T-helper 17 cell (primary cell): ENCODE measurements around the gene STAT4. TPM values are rescaled to one million over a fixed set of nuclear protein-coding genes. Genes with fewer than 3 reads are reported as not detected.

Experiments used
- ATAC-seq: fragments of 150-1000 bp; cut with Tn5 transposase; 2 replicates; pipeline ENCODE4 v1.10.0; 2021; ENCODE audit warnings: mild to moderate bottlenecking, moderate library complexity
- DNase-seq, 3 donors: peaks; one replicate each; pipeline versions ENCODE4 v3.0.0 to v3.0.0-alpha.2; 2020 to 2021
- H3K9me3 ChIP-seq: one replicate; pipeline ENCODE4 v1.7.0; 2013; ENCODE audit warnings: low read length, mild to moderate bottlenecking; ENCODE audit not compliant: control insufficient read depth, poor library complexity, severe bottlenecking
- H3K27ac Mint-ChIP-seq: one replicate; pipeline ENCODE4 v1.8.0; 2022; ENCODE audit warnings: mild to moderate bottlenecking, moderate library complexity, mixed read lengths
- H3K27me3 Mint-ChIP-seq: one replicate; pipeline ENCODE4 v1.8.0; 2022; ENCODE audit warnings: mixed read lengths
- H3K36me3 Mint-ChIP-seq: one replicate; pipeline ENCODE4 v1.8.0; 2022; ENCODE audit warnings: low read depth, mixed read lengths
- H3K4me1 Mint-ChIP-seq: one replicate; pipeline ENCODE4 v1.8.0; 2022; ENCODE audit warnings: mild to moderate bottlenecking, mixed read lengths
- H3K4me3 Mint-ChIP-seq: one replicate; pipeline ENCODE4 v1.8.0; 2022; ENCODE audit warnings: mild to moderate bottlenecking, moderate library complexity, mixed read lengths
- total RNA-seq, 4 donors: library from RNA in 2 of 4; stranded (reverse) in 2 of 4; gene quantifications; one replicate each; pipeline ENCODE4 v1.2.3 and lab custom pipeline; 2022 to 2026

The STAT4 gene
- total RNA-seq, 2 donors from 2014 or later: 117 to 128 TPM

GRCh38 chr2:191149391-191149790 lies 1.4 kb downstream of the STAT4 start:
- H3K4me1 Mint-ChIP-seq: peaks cover 33% of the 10 kb centered on the region
- no peaks in the 10 kb centered on the region for H3K9me3 ChIP-seq
- H3K27ac Mint-ChIP-seq: peak overlapping the region; percentile 98
- peak overlapping the region; percentile 93 for H3K4me3 Mint-ChIP-seq
- peaks cover 14% of the 10 kb centered on the region for H3K36me3 Mint-ChIP-seq
- no peak for DNase-seq
- H3K27me3 Mint-ChIP-seq: no peaks in the 10 kb centered on the region
- no peak for ATAC-seq

DNA sequence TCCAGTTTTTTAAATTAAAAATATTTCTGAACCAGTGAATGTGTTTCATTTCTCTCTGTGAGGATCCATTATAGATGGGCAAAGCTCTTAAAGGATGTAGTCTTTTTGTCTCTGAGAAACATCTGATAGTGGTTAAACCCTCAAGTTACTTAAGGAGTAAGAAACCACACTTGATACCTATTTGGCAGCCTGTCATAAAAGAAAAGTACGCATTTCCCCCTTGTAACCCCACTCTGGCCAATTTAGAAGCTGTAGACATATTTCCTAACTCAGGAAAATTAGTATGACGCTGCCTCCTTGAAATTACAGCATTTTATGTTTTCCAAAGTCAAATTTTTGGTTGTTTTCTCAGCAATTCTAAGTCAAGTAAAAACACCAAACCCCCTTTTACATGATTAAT lies 2.0 kb downstream of the STAT4 start:
- Mint-ChIP-seq H3K36me3 (peaks cover 19% of the 10 kb centered on the region), H3K27me3 (no peaks in the 10 kb centered on the region)

GRCh38 chr2:191148281-191148680 lies 2.5 kb downstream of the STAT4 start:
- Mint-ChIP-seq H3K4me3 (peak overlapping the region; percentile 93), H3K4me1 (peaks cover 40% of the 10 kb centered on the region), H3K27ac (peak overlapping the region; percentile 98), H3K27me3 (no peaks in the 10 kb centered on the region), H3K36me3 (peaks cover 19% of the 10 kb centered on the region)
- no peak for DNase-seq
- H3K9me3 ChIP-seq: no peaks in the 10 kb centered on the region
- no peak for ATAC-seq

More for the DNA sequence above, 2.0 kb downstream of the STAT4 start:
- H3K4me3 Mint-ChIP-seq: peak overlapping the region; percentile 93
- H3K4me1 Mint-ChIP-seq: peaks cover 39% of the 10 kb centered on the region
- ATAC-seq (peak; percentile 47), DNase-seq (no peak)
- peak overlapping the region; percentile 98 for H3K27ac Mint-ChIP-seq
- no peaks in the 10 kb centered on the region for H3K9me3 ChIP-seq

DNA sequence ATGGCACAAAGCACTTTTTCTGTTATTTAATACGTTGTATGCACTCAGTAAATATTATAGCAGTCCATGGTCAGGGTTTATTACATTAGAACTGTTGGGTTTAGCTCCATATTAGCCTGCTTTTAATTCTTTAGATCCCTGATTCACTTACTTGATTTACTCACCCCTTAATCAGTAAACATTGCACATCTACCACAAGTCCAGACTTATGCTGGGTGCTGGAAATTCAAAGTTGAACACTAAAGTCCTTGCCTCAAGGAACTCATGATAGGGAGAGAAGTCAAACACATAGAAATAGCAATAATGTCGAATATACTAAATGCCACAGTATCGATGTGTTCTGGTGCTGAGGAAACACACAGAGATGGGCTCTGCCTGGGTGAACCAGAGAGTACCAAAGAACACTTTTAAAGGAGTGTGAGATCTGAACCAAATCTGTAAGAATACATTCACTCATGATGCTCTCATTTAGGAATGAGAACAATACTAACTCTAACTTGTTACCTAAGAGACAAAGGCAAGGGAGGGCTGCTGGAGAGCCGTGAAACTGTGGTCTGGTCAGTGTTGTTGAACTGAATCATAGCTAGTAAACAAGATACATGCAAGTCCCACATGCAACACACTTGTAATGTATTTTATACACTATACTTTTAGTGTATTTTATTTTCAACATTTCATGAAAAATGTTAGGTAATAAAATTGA lies 4.9 kb downstream of the STAT4 start:
- H3K4me3 Mint-ChIP-seq: peak overlapping the region; percentile 31
- DNase-seq (no peak), ATAC-seq (no peak)
- H3K27ac Mint-ChIP-seq: peak overlapping the region; percentile 32
- H3K36me3 Mint-ChIP-seq: peaks cover 19% of the 10 kb centered on the region
- H3K4me1 Mint-ChIP-seq: peaks cover 38% of the 10 kb centered on the region
- no peaks in the 10 kb centered on the region for H3K27me3 Mint-ChIP-seq
- H3K9me3 ChIP-seq: no peaks in the 10 kb centered on the region

DNA sequence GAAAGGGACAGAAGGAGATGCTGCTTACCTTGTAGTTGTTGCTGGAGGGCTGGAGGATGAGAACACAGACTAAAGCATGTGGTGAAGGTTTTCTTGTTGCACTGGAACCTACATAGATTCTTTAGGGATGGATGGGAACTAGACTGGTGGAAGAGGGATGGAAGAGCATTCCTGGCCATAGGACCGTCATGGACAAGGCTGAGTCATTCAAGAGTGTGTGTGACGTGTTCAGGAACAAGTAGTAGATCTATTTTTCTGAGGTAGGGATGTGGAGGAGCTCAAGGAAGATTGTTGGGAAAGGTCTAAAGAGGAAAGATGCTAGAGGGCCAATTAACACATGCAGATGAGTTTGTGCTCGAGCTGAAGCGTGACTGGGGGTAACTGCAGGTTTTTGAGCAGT lies 6.6 kb downstream of the STAT4 start:
- H3K27ac Mint-ChIP-seq: peak overlapping the region; percentile 34
- no peak for ATAC-seq
- H3K27me3 Mint-ChIP-seq: no peaks in the 10 kb centered on the region
- H3K4me3 Mint-ChIP-seq: peak overlapping the region; percentile 55
- H3K36me3 Mint-ChIP-seq: peaks cover 24% of the 10 kb centered on the region
- no peak for DNase-seq
- H3K9me3 ChIP-seq: no peaks in the 10 kb centered on the region
- H3K4me1 Mint-ChIP-seq: peaks cover 48% of the 10 kb centered on the region

GRCh38 chr2:191143791-191144190 lies 7.0 kb downstream of the STAT4 start:
- ATAC-seq: no peak
- H3K36me3 Mint-ChIP-seq: peaks cover 26% of the 10 kb centered on the region
- H3K9me3 ChIP-seq: no peaks in the 10 kb centered on the region
- H3K27ac Mint-ChIP-seq: no peak overlapping the region
- peak overlapping the region; percentile 55 for H3K4me3 Mint-ChIP-seq
- peaks cover 50% of the 10 kb centered on the region for H3K4me1 Mint-ChIP-seq
- no peak for DNase-seq
- no peaks in the 10 kb centered on the region for H3K27me3 Mint-ChIP-seq

GRCh38 chr2:191128911-191129304 lies 21.9 kb downstream of the STAT4 start:
- peak overlapping the region; percentile 67 for H3K27ac Mint-ChIP-seq
- ATAC-seq (no peak), DNase-seq (no peak)
- H3K27me3 Mint-ChIP-seq: no peaks in the 10 kb centered on the region
- peaks cover 41% of the 10 kb centered on the region for H3K4me1 Mint-ChIP-seq
- H3K4me3 Mint-ChIP-seq: no peak overlapping the region
- peaks cover 14% of the 10 kb centered on the region for H3K36me3 Mint-ChIP-seq
- no peaks in the 10 kb centered on the region for H3K9me3 ChIP-seq

GRCh38 chr2:191128172-191128910 lies 22.5 kb downstream of the STAT4 start:
- Mint-ChIP-seq H3K27me3 (no peaks in the 10 kb centered on the region), H3K4me3 (peak overlapping the region; percentile 26), H3K4me1 (peaks cover 46% of the 10 kb centered on the region), H3K36me3 (peaks cover 15% of the 10 kb centered on the region), H3K27ac (peak overlapping the region; percentile 67)
- ATAC-seq (peak; percentile 69), DNase-seq (no peak)
- no peaks in the 10 kb centered on the region for H3K9me3 ChIP-seq

DNA sequence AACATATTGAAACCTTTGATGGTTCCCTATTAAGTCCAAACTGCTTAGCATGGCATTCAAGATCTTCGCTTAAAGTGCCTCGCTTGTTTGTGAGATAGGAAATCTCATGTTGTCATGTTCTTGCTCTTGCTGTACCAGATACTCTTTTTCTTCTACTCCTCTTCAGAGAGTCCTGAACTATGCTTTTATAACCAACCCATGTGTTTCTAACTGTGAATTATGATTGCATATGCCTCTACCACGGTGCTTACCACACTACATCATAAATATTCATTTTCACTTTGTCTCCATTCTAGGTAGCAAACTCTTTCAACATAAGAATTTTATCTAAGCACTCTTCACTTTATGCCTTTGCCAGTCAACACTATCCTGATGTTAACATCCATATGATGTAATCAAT lies 23.6 kb downstream of the STAT4 start:
- H3K4me3 Mint-ChIP-seq: no peak overlapping the region
- H3K9me3 ChIP-seq: no peaks in the 10 kb centered on the region
- H3K4me1 Mint-ChIP-seq: peaks cover 45% of the 10 kb centered on the region
- no peaks in the 10 kb centered on the region for H3K27me3 Mint-ChIP-seq
- DNase-seq (no peak), ATAC-seq (no peak)
- H3K36me3 Mint-ChIP-seq: peaks cover 12% of the 10 kb centered on the region
- peak overlapping the region; percentile 67 for H3K27ac Mint-ChIP-seq

DNA sequence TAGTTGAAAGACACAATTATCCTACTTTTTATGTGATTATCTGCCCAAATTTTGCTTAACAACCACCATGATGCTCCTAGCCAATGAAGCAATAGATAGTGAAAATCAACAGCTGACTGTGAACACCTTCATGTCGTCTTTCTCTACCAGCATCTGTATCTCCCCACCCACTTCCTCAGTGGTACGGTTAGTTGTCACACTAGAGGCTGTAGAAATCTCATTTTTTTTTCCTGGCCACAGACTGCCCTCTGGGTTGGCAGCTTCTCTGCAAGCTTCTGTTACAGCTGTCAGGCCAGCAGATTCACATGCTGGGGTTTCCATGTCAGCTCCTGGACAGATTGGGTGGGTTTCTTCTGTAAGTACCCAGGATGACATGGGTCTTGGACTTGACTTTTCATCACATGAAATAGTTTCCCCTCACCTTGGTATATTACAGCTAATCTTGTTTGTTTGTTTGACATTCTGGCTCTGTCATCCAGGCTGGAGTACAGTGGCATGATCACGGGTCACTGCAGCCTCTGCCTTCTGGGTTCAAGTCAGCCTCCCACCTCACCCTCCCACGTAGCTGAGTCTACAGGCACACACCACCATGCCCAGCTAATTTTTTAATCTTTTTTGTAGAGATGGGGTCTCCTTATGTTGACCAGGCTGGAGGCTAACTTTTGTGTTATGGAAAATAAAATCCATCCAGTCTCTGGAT lies 24.3 kb downstream of the STAT4 start:
- Mint-ChIP-seq H3K36me3 (peaks cover 12% of the 10 kb centered on the region), H3K4me1 (peaks cover 44% of the 10 kb centered on the region), H3K27ac (peak overlapping the region; percentile 22), H3K27me3 (no peaks in the 10 kb centered on the region), H3K4me3 (peak overlapping the region; percentile 19)
- DNase-seq (no peak), ATAC-seq (peak; percentile 66)
- H3K9me3 ChIP-seq: no peaks in the 10 kb centered on the region

- Mint-ChIP-seq H3K27me3 (no peaks in the 10 kb centered on the region), H3K27ac (no peak overlapping the region), H3K4me1 (peaks cover 41% of the 10 kb centered on the region), H3K36me3 (peaks cover 8% of the 10 kb centered on the region), H3K4me3 (no peak overlapping the region)
- DNase-seq (no peak), ATAC-seq (no peak)
- no peaks in the 10 kb centered on the region for H3K9me3 ChIP-seq
Observed at GRCh38 chr2:191125646-191126045, 25.1 kb downstream of the STAT4 start.

GRCh38 chr2:191122638-191123294 lies 28.0 kb downstream of the STAT4 start:
- Mint-ChIP-seq H3K27ac (peak overlapping the region; percentile 32), H3K4me3 (no peak overlapping the region), H3K36me3 (peaks cover 4% of the 10 kb centered on the region), H3K4me1 (peaks cover 30% of the 10 kb centered on the region), H3K27me3 (no peaks in the 10 kb centered on the region)
- no peak for DNase-seq
- ATAC-seq: no peak
- no peaks in the 10 kb centered on the region for H3K9me3 ChIP-seq

DNA sequence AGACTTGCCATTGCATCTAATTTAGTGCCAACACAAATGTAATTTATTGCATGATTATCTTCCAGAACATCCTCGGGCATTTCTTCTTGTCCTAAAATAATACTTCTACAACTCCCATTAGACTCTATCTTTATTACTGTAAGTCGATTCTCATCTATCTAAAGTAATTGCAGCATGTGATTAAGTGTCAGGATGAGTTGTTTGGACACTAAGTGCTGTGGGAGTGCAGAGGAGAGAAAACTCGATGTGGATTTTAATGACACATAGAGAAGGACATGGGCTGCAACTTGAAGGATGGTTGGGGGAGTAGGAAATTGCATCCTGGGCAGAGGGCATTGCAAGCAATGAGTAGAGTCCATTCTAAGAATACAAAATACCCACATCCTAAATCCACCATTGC lies 33.5 kb downstream of the STAT4 start:
- no peaks in the 10 kb centered on the region for H3K9me3 ChIP-seq
- ATAC-seq (no peak), DNase-seq (no peak)
- Mint-ChIP-seq H3K27ac (peak overlapping the region; percentile 56), H3K36me3 (peaks cover 2% of the 10 kb centered on the region), H3K27me3 (no peaks in the 10 kb centered on the region), H3K4me3 (no peak overlapping the region), H3K4me1 (peaks cover 37% of the 10 kb centered on the region)
